ENCODE data around the gene IFNW1.

The IFNW1 gene

GRCh38 chr9:21104787-21105186 is 36.8 kb downstream of the IFNW1 start:
- DNase-seq = peak; percentile 31 to 82 (median 57)

DNA sequence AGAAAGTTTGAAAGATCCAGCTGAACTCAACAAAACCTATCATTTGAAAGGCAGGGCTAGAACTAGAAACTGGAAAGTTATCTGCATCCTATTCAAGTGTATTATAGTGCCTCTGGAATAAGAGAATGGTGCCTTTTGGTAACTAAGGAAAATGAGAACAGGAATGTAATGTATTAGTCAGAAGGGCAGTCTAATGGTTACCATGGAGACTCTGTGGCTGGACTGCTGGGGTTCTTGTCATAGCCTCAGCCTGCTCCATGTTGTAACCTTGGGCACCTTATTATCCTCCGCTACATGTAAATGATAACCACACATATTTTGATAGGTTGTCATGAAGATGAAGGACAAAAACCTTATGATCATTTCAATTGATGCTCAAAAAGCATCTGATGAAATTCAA is 39.3 kb downstream of the IFNW1 start:
- no peak for DNase-seq

DNA sequence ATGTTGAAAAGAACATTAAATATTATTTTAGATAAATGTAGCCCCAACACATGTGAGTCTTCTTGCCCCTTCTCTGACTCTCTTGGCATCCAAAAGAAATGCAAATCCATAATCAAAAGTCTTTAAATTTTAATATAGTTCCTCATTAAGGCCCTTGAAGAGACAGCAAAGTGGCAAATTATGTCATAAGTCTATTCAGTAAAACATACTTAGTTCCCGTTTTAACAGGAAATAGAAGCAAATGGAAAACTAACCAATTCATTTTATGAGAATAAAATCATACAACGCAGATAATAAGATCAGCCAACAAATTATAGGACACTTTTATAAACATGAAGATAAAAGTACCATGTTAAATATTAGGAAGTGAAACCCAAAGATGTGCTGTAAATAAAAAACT is 43.8 kb downstream of the IFNW1 start:
- peak in 2 of 4 experiments; percentile 69 to 74 for DNase-seq

DNA sequence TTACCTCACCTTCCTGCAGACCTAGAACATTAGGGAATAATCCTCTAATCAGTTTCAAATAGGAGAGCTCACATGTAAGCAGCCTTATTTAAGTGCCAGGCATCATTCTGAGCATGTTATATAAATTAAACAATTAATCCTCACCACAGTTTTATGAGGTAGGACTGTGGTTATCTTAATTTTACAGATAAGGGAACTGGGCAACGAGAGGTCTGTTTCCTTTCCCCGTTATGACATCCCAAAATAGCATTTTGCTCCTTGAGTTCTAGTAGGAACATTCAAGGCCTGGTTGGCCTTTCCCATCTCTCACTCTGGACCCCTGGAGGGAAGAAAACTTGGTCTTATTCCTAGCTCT is 44.8 kb downstream of the IFNW1 start:
- DNase-seq = no peak

- DNase-seq = peak; percentile 22 to 64 (median 48)
Observed at GRCh38 chr9:21096172-21096900, 45.3 kb downstream of the IFNW1 start.

DNA sequence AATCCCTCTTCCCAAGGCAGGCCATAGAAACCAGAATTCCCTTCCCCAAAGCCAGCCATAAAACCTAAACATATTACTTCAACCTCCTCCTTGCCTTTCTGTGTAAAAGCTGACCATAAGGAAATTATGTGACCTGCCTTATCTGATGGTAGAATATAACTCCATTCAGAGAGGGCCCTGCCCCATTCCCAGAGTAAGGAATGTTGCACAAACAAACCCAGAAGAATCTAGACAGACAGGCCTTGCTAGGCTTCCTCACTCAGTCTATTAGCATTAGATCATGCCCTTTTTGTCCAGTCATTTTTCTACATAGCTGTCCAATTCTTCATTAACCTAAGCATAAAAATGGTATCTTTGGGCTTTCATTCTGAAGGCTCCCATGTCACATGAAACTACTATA is 46.1 kb downstream of the IFNW1 start:
- no peak for DNase-seq
